H1 (cell line): Measurements from ENCODE around the gene PPFIA4. TPM values are rescaled to one million over a fixed set of nuclear protein-coding genes. Genes with fewer than 3 reads are reported as not detected.

Experiments used
- CTCF ChIA-PET: fragments of 300-600 bp; sonication (Branson Sonifier 250); formaldehyde crosslinking; loops from one replicate; lab custom pipeline; 2021; ENCODE audit not compliant: partially characterized antibody; lab: Charles Lee
- POLR2A ChIA-PET: fragments of 300-600 bp; sonication (Branson Sonifier 250); formaldehyde crosslinking; loops from one replicate; lab custom pipeline; 2021; ENCODE audit warnings: inconsistent platforms; ENCODE audit not compliant: partially characterized antibody; lab: Charles Lee
- DNase-seq, 2 experiments: peaks; one replicate each; pipeline versions ENCODE4 v3.0.0 to v3.0.0-alpha.2; 2010 to 2022; ENCODE audit warnings: low spot score in 2 of 2, low read depth in 1 of 2, mixed read lengths in 1 of 2
- FAIRE-seq: peaks from 2 replicates; lab custom pipeline; 2011; peaks lifted over from hg19 to GRCh38; lab: Jason Lieb, UNC
- H2AFZ ChIP-seq: 2 replicates; pipeline ENCODE4 v1.8.1; 2012; ENCODE audit warnings: low read length, inconsistent platforms
- H2AK5ac ChIP-seq: 2 replicates; pipeline ENCODE4 v1.6.1; 2013; ENCODE audit warnings: low read depth, low read length
- H2BK120ac ChIP-seq: replicated peaks from 2 replicates; pipeline ENCODE3; 2013; ENCODE audit warnings: low read depth, low read length, inconsistent platforms
- H2BK12ac ChIP-seq: 2 replicates; pipeline ENCODE4 v1.6.1; 2013; ENCODE audit warnings: low read depth, low read length
- H2BK15ac ChIP-seq: 2 replicates; pipeline ENCODE4 v1.6.1; 2013; ENCODE audit warnings: low read length
- H2BK20ac ChIP-seq: 2 replicates; pipeline ENCODE4 v1.6.1; 2013; ENCODE audit warnings: low read length
- H2BK5ac ChIP-seq: 2 replicates; pipeline ENCODE4 v1.6.1; 2013; ENCODE audit warnings: low read depth, low read length
- H3K14ac ChIP-seq: 2 replicates; pipeline ENCODE4 v1.6.1; 2013; ENCODE audit warnings: inconsistent platforms; ENCODE audit not compliant: insufficient read length
- H3K18ac ChIP-seq: 2 replicates; pipeline ENCODE4 v1.6.1; 2013; ENCODE audit warnings: low read length; ENCODE audit errors: extremely low read depth
- H3K23ac ChIP-seq: 2 replicates; pipeline ENCODE4 v1.6.1; 2013; ENCODE audit warnings: inconsistent platforms; ENCODE audit not compliant: insufficient read length
- H3K23me2 ChIP-seq: 2 replicates; pipeline ENCODE4 v1.6.1; 2013; ENCODE audit warnings: low read depth, low read length
- H3K27ac ChIP-seq: 2 replicates; pipeline ENCODE4 v1.6.1; 2011; ENCODE audit warnings: low read depth, low read length, inconsistent platforms
- H3K27me3 ChIP-seq, 4 experiments: replicated peaks in 1 of 4; 1 replicate in 1 of 4; 2 replicates in 3 of 4; pipeline versions ENCODE4 v1.6.1 to v1.8.1; 2011 to 2013; ENCODE audit warnings: low read length in 3 of 4, mild to moderate bottlenecking in 3 of 4, inconsistent platforms in 2 of 4, mixed read lengths in 2 of 4, moderate library complexity in 1 of 4; ENCODE audit not compliant: control insufficient read depth in 3 of 4, insufficient read depth in 3 of 4; ENCODE audit errors: extremely low read depth in 1 of 4
- H3K36me3 ChIP-seq, 4 experiments: 2 replicates each; pipeline versions ENCODE4 v1.6.1 to v1.8.1; 2011 to 2013; ENCODE audit warnings: mild to moderate bottlenecking in 4 of 4, low read length in 3 of 4, moderate library complexity in 2 of 4, control low read depth in 1 of 4, inconsistent platforms in 1 of 4; ENCODE audit not compliant: insufficient read depth in 4 of 4, control insufficient read depth in 2 of 4
- H3K4ac ChIP-seq: replicated peaks from 2 replicates; pipeline ENCODE3; 2013; ENCODE audit warnings: low read length, low read depth, mixed read lengths, inconsistent platforms; ENCODE audit not compliant: insufficient read length
- H3K4me1 ChIP-seq, 4 experiments: replicated peaks in 1 of 4; 1 replicate in 1 of 4; 2 replicates in 3 of 4; pipeline versions ENCODE4 v1.6.1 to v1.8.1; 2011 to 2013; ENCODE audit warnings: low read length in 3 of 4, inconsistent platforms in 2 of 4, mixed read lengths in 1 of 4; ENCODE audit not compliant: insufficient read depth in 4 of 4, control insufficient read depth in 3 of 4
- H3K4me2 ChIP-seq, 2 experiments: 2 replicates each; pipeline versions ENCODE4 v1.6.1 to v1.8.1; 2011 to 2013; ENCODE audit warnings: low read depth in 2 of 2, low read length in 2 of 2, control low read depth in 1 of 2, inconsistent platforms in 1 of 2, mild to moderate bottlenecking in 1 of 2; ENCODE audit not compliant: insufficient read depth in 1 of 2
- H3K4me3 ChIP-seq, 4 experiments: fragments of 200-600, 300-600 bp in 1 of 4; sonication (generic), shearing (Covaris generic), sonication (Bioruptor Twin) in 1 of 4; 2 replicates each; pipeline versions ENCODE4 v1.5.1 to v1.8.1; 2011 to 2016; ENCODE audit warnings: low read length in 4 of 4, low read depth in 3 of 4, control low read depth in 2 of 4, inconsistent platforms in 2 of 4, mild to moderate bottlenecking in 2 of 4, mixed read lengths in 1 of 4, moderate library complexity in 1 of 4; ENCODE audit not compliant: insufficient read depth in 2 of 4; ENCODE audit errors: extremely low read depth in 1 of 4
- H3K56ac ChIP-seq: replicated peaks from 2 replicates; pipeline ENCODE3; 2013; ENCODE audit warnings: low read depth, mild to moderate bottlenecking, mixed read lengths, low read length, inconsistent platforms; ENCODE audit not compliant: insufficient read length
- H3K79me1 ChIP-seq: 2 replicates; pipeline ENCODE4 v1.6.1; 2013; ENCODE audit warnings: low read depth, low read length, control low read depth
- H3K79me2 ChIP-seq, 2 experiments: 2 replicates each; pipeline versions ENCODE4 v1.6.1 to v1.8.1; 2012 to 2013; ENCODE audit warnings: low read length in 2 of 2, mild to moderate bottlenecking in 2 of 2, inconsistent platforms in 1 of 2; ENCODE audit not compliant: insufficient read depth in 2 of 2, control insufficient read depth in 1 of 2
- H3K9ac ChIP-seq, 4 experiments: replicated peaks in 1 of 4; 1 replicate in 1 of 4; 2 replicates in 3 of 4; pipeline versions ENCODE4 v1.6.1 to v1.8.1; 2011 to 2013; ENCODE audit warnings: low read depth in 3 of 4, low read length in 3 of 4, control low read depth in 2 of 4, mild to moderate bottlenecking in 2 of 4, moderate library complexity in 2 of 4, inconsistent platforms in 1 of 4; ENCODE audit errors: extremely low read depth in 1 of 4
- H3K9me3 ChIP-seq, 2 experiments: 2 replicates each; pipeline versions ENCODE4 v1.6.1 to v1.8.1; 2012 to 2013; ENCODE audit warnings: mild to moderate bottlenecking in 2 of 2, moderate library complexity in 2 of 2, control low read depth in 1 of 2, inconsistent platforms in 1 of 2, low read depth in 1 of 2, low read length in 1 of 2, mixed read lengths in 1 of 2; ENCODE audit not compliant: insufficient read depth in 2 of 2
- H4K20me1 ChIP-seq, 2 experiments: replicated peaks in 1 of 2; 2 replicates each; pipeline versions ENCODE3 to v1.8.1; 2011 to 2013; ENCODE audit warnings: inconsistent platforms in 2 of 2, low read length in 2 of 2, mild to moderate bottlenecking in 1 of 2; ENCODE audit not compliant: insufficient read depth in 2 of 2, control insufficient read depth in 1 of 2
- H4K5ac ChIP-seq: 2 replicates; pipeline ENCODE4 v1.6.1; 2013; ENCODE audit warnings: low read length, low read depth, mixed read lengths, inconsistent platforms; ENCODE audit not compliant: insufficient read length
- H4K8ac ChIP-seq: 2 replicates; pipeline ENCODE4 v1.8.0; 2013; ENCODE audit warnings: mild to moderate bottlenecking, moderate library complexity, low read length, inconsistent platforms; ENCODE audit not compliant: insufficient read depth; ENCODE audit errors: extremely low read depth
- H4K91ac ChIP-seq: replicated peaks from 2 replicates; pipeline ENCODE3; 2013; ENCODE audit warnings: low read length, mixed read lengths, inconsistent platforms; ENCODE audit not compliant: insufficient read length
- CTBP2 ChIP-seq: IDR thresholded peaks from 2 replicates; pipeline ENCODE4 v1.7.0; 2011; ENCODE audit warnings: borderline replicate concordance, mild to moderate bottlenecking, moderate library complexity, mixed read lengths, low read length; ENCODE audit not compliant: insufficient read depth, insufficient read length
- EZH2 ChIP-seq: fragments of 200-600 bp; sonication (generic); IDR thresholded peaks from 2 replicates; pipeline ENCODE4 v1.7.1; 2012; ENCODE audit warnings: low read depth, mild to moderate bottlenecking, moderate library complexity, low read length, inconsistent platforms; ENCODE audit not compliant: severe bottlenecking
- POLR2AphosphoS5 ChIP-seq: IDR thresholded peaks from 2 replicates; pipeline ENCODE4 v1.6.1; 2011; ENCODE audit warnings: low read depth, low read length
- POU5F1 ChIP-seq: IDR thresholded peaks from 2 replicates; pipeline ENCODE4 v1.6.1; 2011; ENCODE audit warnings: low read depth, mild to moderate bottlenecking, low read length, moderate library complexity
- WGBS, 2 experiments: shearing (Covaris generic) in 1 of 2; methylation state at CpG; one replicate each; pipeline versions ENCODE4 v1.1.6 to v1.1.7; 2013 to 2015; ENCODE audit warnings: low lambda C conversion rate in 2 of 2, mixed read lengths in 2 of 2, inconsistent platforms in 1 of 2, low coverage in 1 of 2, missing lambda C conversion rate in 1 of 2; ENCODE audit not compliant: insufficient replicate concordance in 2 of 2, insufficient coverage in 1 of 2, insufficient read length in 1 of 2; ENCODE audit errors: extremely low coverage in 1 of 2, missing lambda C conversion rate in 1 of 2; 5-methylcytosine and 5-hydroxymethylcytosine counted together
- polyA plus RNA-seq, 7 experiments: library from polyadenylated mRNA; depleted of rRNA in 3 of 7; stranded (reverse) in 5 of 7; unstranded in 2 of 7; fragments of >200 nt in 5 of 7; fragments of 200-250 nt in 2 of 7; gene quantifications; 1 replicate in 5 of 7; 2 replicates in 1 of 7; 4 replicates in 1 of 7; pipeline versions ENCODE4 v1.2.1 to v1.2.3, GENCODE V29; 2011 to 2013; ENCODE audit warnings: missing spikeins in 2 of 7, mixed read lengths in 2 of 7
- total RNA-seq: library from RNA; stranded (reverse); fragmentation: NEBNext Ultra II Directional; extraction: Animal tissue kit (Norgen Biotek cat#: 25700); gene quantifications from 2 replicates; pipeline ENCODE4 v1.2.1, GENCODE V29; 2021

PPFIA4 gene
- total and polyA plus RNA-seq, 2 of the 8 experiments (the other 6 are each of a cell fraction or from before 2014, with no cell fraction given): 9.0 to 9.9 TPM

DNA sequence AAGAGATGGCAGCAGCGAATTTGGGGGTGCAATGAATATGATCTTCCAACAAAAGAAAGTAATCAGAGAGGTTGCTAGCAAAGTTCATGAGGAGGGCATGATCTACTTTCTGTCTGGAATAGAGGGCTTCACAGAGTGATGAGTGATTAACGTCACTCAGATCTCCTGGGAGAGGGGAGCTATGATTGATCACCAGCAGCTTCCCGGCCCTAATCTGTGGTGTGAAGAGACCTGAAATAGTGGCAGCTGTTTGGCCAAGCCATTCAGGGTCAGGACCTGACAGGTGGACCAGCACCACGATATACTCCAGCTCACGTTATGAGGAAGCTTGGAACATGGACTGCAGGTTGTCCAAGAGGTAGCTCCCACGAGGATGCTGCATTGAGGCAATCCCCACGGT is 39.0 kb upstream of the PPFIA4 start:
- H2BK20ac ChIP-seq: no peak overlapping the region
- no peak overlapping the region for H2BK120ac ChIP-seq
- POLR2A ChIA-PET: interaction anchor here (1.1 to 3.3 kb wide), 3 partner anchors 12 to 127 kb away, joined by 3 to 13 read pairs (median 3); partner anchors contain the start of gene TMEM183A
- H3K14ac ChIP-seq: no peak overlapping the region
- no peak overlapping the region for H2BK12ac ChIP-seq
- H3K79me1 ChIP-seq: no peaks in the 10 kb centered on the region
- no peak overlapping the region for H3K56ac ChIP-seq
- H3K4me2 ChIP-seq: no peak overlapping the region
- no peaks in the 10 kb centered on the region for H3K27me3 ChIP-seq
- H3K4ac ChIP-seq: no peak overlapping the region
- H3K9me3 ChIP-seq: no peaks in the 10 kb centered on the region
- H2BK15ac ChIP-seq: no peak overlapping the region
- TF ChIP-seq EZH2 (no peak), POU5F1 (no peak), POLR2AphosphoS5 (no peak), CTBP2 (no peak)
- TF ChIP-seq, all 59 proteins: peak for 0
- Histone ChIP-seq H3K4me3 (no peak overlapping the region), H3K4me1 (no peaks in the 10 kb centered on the region), H2AFZ (no peak overlapping the region), H4K5ac (no peak overlapping the region), H3K23ac (no peak overlapping the region), H3K36me3 (no peaks in the 10 kb centered on the region), H2AK5ac (no peak overlapping the region), H2BK5ac (no peak overlapping the region), H3K9ac (no peak overlapping the region), H3K23me2 (no peaks in the 10 kb centered on the region), H3K79me2 (no peaks in the 10 kb centered on the region), H4K20me1 (no peaks in the 10 kb centered on the region), H4K8ac (no peak overlapping the region), H3K18ac (no peak overlapping the region), H3K27ac (no peak overlapping the region), H4K91ac (no peak overlapping the region)
- no peak for FAIRE-seq
- no peak for DNase-seq
- WGBS, 2 experiments: 88% methylated on average over 7 of the region's 7 CpGs; no CpG with 5 or more reads in 1 of the 2 experiments
- CTCF ChIA-PET: interaction anchor here (0.9 to 5.6 kb wide), 3 partner anchors 11 to 124 kb away, joined by 3 to 43 read pairs (median 5); no protein-coding TSS in a partner anchor
